ENCODE results near the gene ACTRT2.

ACTRT2 gene

GRCh38 chr1:3064296-3064850 is 43.1 kb downstream of the ACTRT2 start:
- no peaks in the 10 kb centered on the region for H3K9me3 ChIP-seq (ENCODE audit: control insufficient read depth in 2 of 2, low read length in 2 of 2)
- peaks cover 31 to 50% of the 10 kb centered on the region in 2 donors for H3K27me3 ChIP-seq (ENCODE audit: control insufficient read depth in 2 of 2, insufficient read depth in 2 of 2, low read length in 2 of 2)
- H3K9ac ChIP-seq (ENCODE audit: low read depth in 1 of 2, low read length in 2 of 2): no peak overlapping the region
- no peak overlapping the region for H3K4me3 ChIP-seq (ENCODE audit: low read length in 2 of 2)
- no peaks in the 10 kb centered on the region for H3K4me1 ChIP-seq (ENCODE audit: control insufficient read depth in 2 of 2, insufficient read depth in 2 of 2, low read length in 2 of 2)
- no peaks in the 10 kb centered on the region for H3K36me3 ChIP-seq (ENCODE audit: control insufficient read depth in 2 of 2, insufficient read depth in 2 of 2, low read length in 2 of 2)
- H3K27ac ChIP-seq (ENCODE audit: low read depth in 2 of 2, low read length in 2 of 2): no peak overlapping the region

DNA sequence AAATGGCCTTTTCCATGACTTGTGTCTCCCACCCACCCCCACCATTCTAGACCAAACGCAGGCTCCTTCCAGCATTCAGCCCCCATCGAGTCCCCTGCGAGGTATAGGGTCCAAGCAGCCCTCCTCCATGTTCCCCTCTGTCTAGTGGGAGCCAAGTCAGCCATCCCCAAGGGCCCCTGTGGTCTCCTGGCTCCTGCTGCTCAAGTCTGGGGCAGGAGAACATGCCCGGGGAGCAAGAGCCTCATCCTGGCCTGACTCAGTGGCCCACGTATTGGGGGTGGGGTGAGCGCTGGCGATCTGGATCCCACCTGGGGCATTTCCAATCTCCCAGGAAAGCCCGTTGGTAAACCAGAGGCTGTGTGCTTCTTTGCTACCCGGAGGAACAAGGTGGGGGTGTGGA is 43.6 kb downstream of the ACTRT2 start:
- H3K9ac ChIP-seq (ENCODE audit: low read depth in 1 of 2, low read length in 2 of 2): no peak overlapping the region
- peaks cover 31 to 50% of the 10 kb centered on the region in 2 donors for H3K27me3 ChIP-seq (ENCODE audit: control insufficient read depth in 2 of 2, insufficient read depth in 2 of 2, low read length in 2 of 2)
- H3K9me3 ChIP-seq (ENCODE audit: control insufficient read depth in 2 of 2, low read length in 2 of 2): no peaks in the 10 kb centered on the region
- H3K4me1 ChIP-seq (ENCODE audit: control insufficient read depth in 2 of 2, insufficient read depth in 2 of 2, low read length in 2 of 2): no peaks in the 10 kb centered on the region
- no peak overlapping the region for H3K4me3 ChIP-seq (ENCODE audit: low read length in 2 of 2)
- no peak overlapping the region for H3K27ac ChIP-seq (ENCODE audit: low read depth in 2 of 2, low read length in 2 of 2)
- no peaks in the 10 kb centered on the region for H3K36me3 ChIP-seq (ENCODE audit: control insufficient read depth in 2 of 2, insufficient read depth in 2 of 2, low read length in 2 of 2)

DNA sequence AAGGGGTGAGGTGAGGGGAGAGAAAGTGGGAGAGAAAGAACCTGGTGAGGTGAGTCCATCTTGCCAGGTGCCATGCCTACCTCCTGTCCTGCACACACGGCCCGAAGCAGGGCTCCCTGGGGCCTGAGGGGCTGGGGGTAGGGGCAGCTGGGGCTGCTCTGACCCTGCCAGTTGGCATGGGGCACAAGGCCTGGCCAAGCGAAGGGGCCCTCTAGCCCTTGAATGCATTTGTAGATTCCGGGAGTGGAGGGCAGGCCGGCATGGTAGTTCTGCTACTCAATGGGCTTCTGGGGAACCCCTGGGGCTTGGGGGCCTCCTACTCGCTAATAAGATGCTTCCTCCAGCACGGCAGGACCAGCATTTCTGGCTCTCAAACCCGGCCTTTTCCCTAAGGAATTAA is 44.1 kb downstream of the ACTRT2 start:
- no peak overlapping the region for H3K4me3 ChIP-seq (ENCODE audit: low read length in 2 of 2)
- peaks cover 29 to 49% of the 10 kb centered on the region in 2 donors for H3K27me3 ChIP-seq (ENCODE audit: control insufficient read depth in 2 of 2, insufficient read depth in 2 of 2, low read length in 2 of 2)
- no peaks in the 10 kb centered on the region for H3K4me1 ChIP-seq (ENCODE audit: control insufficient read depth in 2 of 2, insufficient read depth in 2 of 2, low read length in 2 of 2)
- no peaks in the 10 kb centered on the region for H3K9me3 ChIP-seq (ENCODE audit: control insufficient read depth in 2 of 2, low read length in 2 of 2)
- no peaks in the 10 kb centered on the region for H3K36me3 ChIP-seq (ENCODE audit: control insufficient read depth in 2 of 2, insufficient read depth in 2 of 2, low read length in 2 of 2)
- H3K27ac ChIP-seq (ENCODE audit: low read depth in 2 of 2, low read length in 2 of 2): no peak overlapping the region
- no peak overlapping the region for H3K9ac ChIP-seq (ENCODE audit: low read depth in 1 of 2, low read length in 2 of 2)

- Histone ChIP-seq H3K4me3 (ENCODE audit: low read length in 2 of 2) (no peak overlapping the region), H3K4me1 (ENCODE audit: control insufficient read depth in 2 of 2, insufficient read depth in 2 of 2, low read length in 2 of 2) (no peaks in the 10 kb centered on the region), H3K36me3 (ENCODE audit: control insufficient read depth in 2 of 2, insufficient read depth in 2 of 2, low read length in 2 of 2) (no peaks in the 10 kb centered on the region), H3K9me3 (ENCODE audit: control insufficient read depth in 2 of 2, low read length in 2 of 2) (no peaks in the 10 kb centered on the region), H3K27ac (ENCODE audit: low read depth in 2 of 2, low read length in 2 of 2) (no peak overlapping the region), H3K27me3 (ENCODE audit: control insufficient read depth in 2 of 2, insufficient read depth in 2 of 2, low read length in 2 of 2) (peaks cover 29 to 47% of the 10 kb centered on the region in 2 donors), H3K9ac (ENCODE audit: low read depth in 1 of 2, low read length in 2 of 2) (no peak overlapping the region)
These were observed 44.5 kb downstream of the ACTRT2 start for GRCh38 chr1:3065797-3066196.

GRCh38 chr1:3066250-3066711 is 45.0 kb downstream of the ACTRT2 start:
- no peaks in the 10 kb centered on the region for H3K9me3 ChIP-seq (ENCODE audit: control insufficient read depth in 2 of 2, low read length in 2 of 2)
- no peak overlapping the region for H3K4me3 ChIP-seq (ENCODE audit: low read length in 2 of 2)
- no peaks in the 10 kb centered on the region for H3K36me3 ChIP-seq (ENCODE audit: control insufficient read depth in 2 of 2, insufficient read depth in 2 of 2, low read length in 2 of 2)
- no peak overlapping the region for H3K27ac ChIP-seq (ENCODE audit: low read depth in 2 of 2, low read length in 2 of 2)
- H3K9ac ChIP-seq (ENCODE audit: low read depth in 1 of 2, low read length in 2 of 2): no peak overlapping the region
- no peaks in the 10 kb centered on the region for H3K4me1 ChIP-seq (ENCODE audit: control insufficient read depth in 2 of 2, insufficient read depth in 2 of 2, low read length in 2 of 2)
- peaks cover 29 to 47% of the 10 kb centered on the region in 2 donors for H3K27me3 ChIP-seq (ENCODE audit: control insufficient read depth in 2 of 2, insufficient read depth in 2 of 2, low read length in 2 of 2)

DNA sequence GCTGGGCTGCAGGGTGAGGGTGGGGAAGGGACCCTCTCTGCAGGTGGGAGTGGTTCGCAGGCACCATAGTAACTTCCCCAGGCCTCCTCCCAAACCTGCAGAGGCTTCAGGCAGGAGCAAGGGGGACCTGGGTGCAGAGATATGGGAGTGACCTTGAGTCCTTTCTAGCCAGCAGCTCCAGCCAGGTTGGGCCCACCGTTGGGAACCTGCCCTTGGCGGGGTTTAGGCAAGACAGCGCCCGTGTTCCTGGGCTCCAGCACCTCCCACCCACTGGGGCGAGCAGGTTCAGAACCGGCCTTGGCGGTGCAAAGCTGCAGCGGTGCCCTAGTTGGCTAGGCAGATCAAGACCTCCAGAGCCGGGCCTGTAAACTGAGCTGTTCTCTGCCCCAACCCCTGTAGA is 45.6 kb downstream of the ACTRT2 start:
- Histone ChIP-seq H3K9ac (ENCODE audit: low read depth in 1 of 2, low read length in 2 of 2) (no peak overlapping the region), H3K27ac (ENCODE audit: low read depth in 2 of 2, low read length in 2 of 2) (no peak overlapping the region), H3K27me3 (ENCODE audit: control insufficient read depth in 2 of 2, insufficient read depth in 2 of 2, low read length in 2 of 2) (peaks cover 34 to 47% of the 10 kb centered on the region in 2 donors), H3K36me3 (ENCODE audit: control insufficient read depth in 2 of 2, insufficient read depth in 2 of 2, low read length in 2 of 2) (no peaks in the 10 kb centered on the region), H3K9me3 (ENCODE audit: control insufficient read depth in 2 of 2, low read length in 2 of 2) (no peaks in the 10 kb centered on the region), H3K4me3 (ENCODE audit: low read length in 2 of 2) (no peak overlapping the region), H3K4me1 (ENCODE audit: control insufficient read depth in 2 of 2, insufficient read depth in 2 of 2, low read length in 2 of 2) (no peaks in the 10 kb centered on the region)

DNA sequence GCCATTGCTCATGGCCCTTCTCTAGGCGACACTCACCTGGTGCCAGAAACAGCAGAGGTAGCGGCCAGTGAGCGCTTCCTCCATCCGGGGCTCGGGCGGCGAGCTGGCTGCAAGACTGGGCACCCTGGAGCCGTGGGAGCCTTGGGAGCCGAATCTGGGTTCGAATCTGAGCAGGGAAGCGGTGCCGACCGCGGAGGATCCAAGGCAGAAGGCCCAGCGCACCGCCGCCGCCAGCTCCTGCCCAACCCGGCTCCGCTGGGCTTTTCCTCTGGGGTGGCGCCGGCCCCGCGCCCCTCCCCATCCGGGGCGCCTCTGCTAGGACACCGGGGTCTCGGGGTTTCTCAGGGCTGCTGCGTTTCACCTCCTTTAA is 46.0 kb downstream of the ACTRT2 start:
- Histone ChIP-seq H3K4me3 (ENCODE audit: low read length in 2 of 2) (no peak overlapping the region), H3K36me3 (ENCODE audit: control insufficient read depth in 2 of 2, insufficient read depth in 2 of 2, low read length in 2 of 2) (no peaks in the 10 kb centered on the region), H3K9ac (ENCODE audit: low read depth in 1 of 2, low read length in 2 of 2) (no peak overlapping the region), H3K27me3 (ENCODE audit: control insufficient read depth in 2 of 2, insufficient read depth in 2 of 2, low read length in 2 of 2) (peaks cover 36 to 43% of the 10 kb centered on the region in 2 donors), H3K9me3 (ENCODE audit: control insufficient read depth in 2 of 2, low read length in 2 of 2) (no peaks in the 10 kb centered on the region), H3K27ac (ENCODE audit: low read depth in 2 of 2, low read length in 2 of 2) (no peak overlapping the region), H3K4me1 (ENCODE audit: control insufficient read depth in 2 of 2, insufficient read depth in 2 of 2, low read length in 2 of 2) (no peaks in the 10 kb centered on the region)

DNA sequence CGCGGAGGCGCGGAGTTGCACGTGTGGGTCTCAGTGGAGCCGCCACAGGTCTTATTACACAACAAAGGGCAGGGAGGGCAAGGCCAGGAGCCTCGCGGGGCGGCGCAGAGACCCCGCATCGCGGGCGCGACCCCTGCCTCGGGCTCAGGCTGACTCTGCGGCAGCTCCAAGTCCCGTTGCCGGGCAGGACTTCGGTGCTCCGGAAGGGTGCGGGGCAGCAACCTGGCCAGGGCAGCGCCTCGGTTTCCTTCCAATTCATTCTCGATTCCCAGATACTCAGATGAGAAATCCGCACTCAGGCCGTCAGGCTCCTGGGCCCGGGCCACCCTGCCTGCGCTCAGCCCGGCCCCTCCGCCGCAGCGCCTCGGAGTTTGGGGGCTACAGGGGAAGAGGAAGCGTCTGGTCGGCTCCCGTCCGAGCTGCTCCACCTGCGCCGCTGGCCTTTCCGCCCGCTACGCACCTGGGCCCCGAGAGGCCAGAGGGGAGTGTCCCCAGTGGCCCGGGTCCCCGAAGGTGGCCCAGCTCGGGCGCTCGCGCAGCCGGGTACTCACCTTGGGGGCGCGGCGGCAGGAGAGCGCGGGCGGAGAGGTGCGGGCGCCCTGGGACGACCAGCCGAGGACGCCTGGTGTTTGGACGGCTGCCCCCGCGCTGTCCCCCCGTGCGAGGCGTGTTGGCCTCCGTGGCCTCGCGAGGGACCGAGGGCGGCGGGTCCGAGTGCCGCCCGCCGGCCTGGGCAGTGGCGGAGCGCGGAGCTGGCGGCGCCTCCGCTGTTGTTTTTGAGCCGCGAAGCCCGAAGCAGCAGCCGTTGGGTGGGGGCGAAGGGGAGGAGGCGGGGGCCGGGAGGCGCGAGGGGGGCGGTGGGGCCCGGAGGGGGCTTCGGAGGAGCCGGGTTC is 46.6 kb downstream of the ACTRT2 start:
- Histone ChIP-seq H3K4me3 (ENCODE audit: low read length in 2 of 2) (no peak overlapping the region), H3K36me3 (ENCODE audit: control insufficient read depth in 2 of 2, insufficient read depth in 2 of 2, low read length in 2 of 2) (no peaks in the 10 kb centered on the region), H3K27me3 (ENCODE audit: control insufficient read depth in 2 of 2, insufficient read depth in 2 of 2, low read length in 2 of 2) (peaks cover 40 to 41% of the 10 kb centered on the region in 2 donors), H3K27ac (ENCODE audit: low read depth in 2 of 2, low read length in 2 of 2) (no peak overlapping the region), H3K9ac (ENCODE audit: low read depth in 1 of 2, low read length in 2 of 2) (no peak overlapping the region), H3K4me1 (ENCODE audit: control insufficient read depth in 2 of 2, insufficient read depth in 2 of 2, low read length in 2 of 2) (no peaks in the 10 kb centered on the region), H3K9me3 (ENCODE audit: control insufficient read depth in 2 of 2, low read length in 2 of 2) (no peaks in the 10 kb centered on the region)

- no peak within 1 kb of the TSS for H3K27ac ChIP-seq (ENCODE audit: low read depth in 2 of 2, low read length in 2 of 2)
- H3K36me3 ChIP-seq (ENCODE audit: control insufficient read depth in 2 of 2, insufficient read depth in 2 of 2, low read length in 2 of 2): no peaks in the 10 kb centered on the region
- H3K4me3 ChIP-seq (ENCODE audit: low read length in 2 of 2): peak within 1 kb of the TSS; percentile 52 to 60
- H3K4me1 ChIP-seq (ENCODE audit: control insufficient read depth in 2 of 2, insufficient read depth in 2 of 2, low read length in 2 of 2): no peaks in the 10 kb centered on the region
- peak within 1 kb of the TSS in 1 of 2 donors; percentile 54 for H3K9ac ChIP-seq (ENCODE audit: low read depth in 1 of 2, low read length in 2 of 2)
- no peaks in the 10 kb centered on the region for H3K9me3 ChIP-seq (ENCODE audit: control insufficient read depth in 2 of 2, low read length in 2 of 2)
- peaks cover 34 to 36% of the 10 kb centered on the region in 2 donors for H3K27me3 ChIP-seq (ENCODE audit: control insufficient read depth in 2 of 2, insufficient read depth in 2 of 2, low read length in 2 of 2)
These were observed 47.5 kb downstream of the ACTRT2 start, which contains the start of gene PRDM16 for GRCh38 chr1:3068564-3069431. Gene PRDM16 (plus strand): TSS chr1:3069203. CDS start chr1:3069260, 57 bp downstream.

All from mucosa of rectum (tissue), 2 donors.